GM19099 (cell line): Measurements from ENCODE around the gene CDH12.

ENCODE experiments used
- POLR2A ChIP-seq: IDR thresholded peaks from 3 replicates; pipeline ENCODE4 v1.6.1; 2011; ENCODE audit warnings: low read depth; ENCODE audit not compliant: insufficient read length; ENCODE audit errors: extremely low read depth

Gene CDH12

GRCh38 chr5:22699319-22699718 is 153.8 kb downstream of the CDH12 start:
- no peak for TF ChIP-seq POLR2A

DNA sequence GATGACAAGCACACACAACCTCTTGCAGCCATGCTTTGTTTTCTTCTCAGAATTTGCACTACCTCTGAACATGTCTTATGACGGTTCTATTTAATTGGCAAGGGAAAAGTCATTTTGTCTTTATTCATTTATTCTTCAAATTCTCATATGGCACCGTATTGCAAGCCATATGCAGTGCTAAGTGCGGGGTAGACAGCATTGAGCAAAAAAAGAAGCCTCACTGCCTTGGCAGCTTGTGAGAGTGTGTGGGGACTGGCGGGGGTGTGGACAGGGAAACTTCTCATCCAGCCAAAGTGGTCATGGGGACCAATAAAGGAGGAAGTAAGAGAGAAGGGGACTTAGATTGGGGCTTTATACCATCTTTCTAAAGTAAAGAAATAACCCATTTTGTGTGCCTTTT is 160.0 kb downstream of the CDH12 start:
- TF ChIP-seq POLR2A = no peak

- TF ChIP-seq POLR2A = no peak
Measured at GRCh38 chr5:22683050-22683449, 170.1 kb downstream of the CDH12 start.

DNA sequence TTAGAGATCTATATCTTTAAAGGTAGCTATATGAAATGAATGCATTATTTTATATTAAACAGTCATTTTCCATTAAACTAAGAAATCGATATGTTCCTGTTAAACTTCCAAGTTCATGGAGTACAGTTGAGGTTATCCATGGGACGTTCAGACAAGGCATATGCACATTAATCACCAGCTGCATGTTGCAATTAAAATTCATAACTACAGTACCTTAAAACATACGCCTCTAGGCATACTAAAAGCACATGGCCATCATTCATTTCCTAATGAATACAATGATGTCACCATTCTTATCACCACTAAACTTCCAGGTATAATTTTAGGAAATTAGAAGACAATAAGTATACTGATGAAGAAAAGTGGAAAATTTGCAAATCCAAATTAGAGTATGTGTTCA is 174.3 kb downstream of the CDH12 start:
- TF ChIP-seq POLR2A = no peak

DNA sequence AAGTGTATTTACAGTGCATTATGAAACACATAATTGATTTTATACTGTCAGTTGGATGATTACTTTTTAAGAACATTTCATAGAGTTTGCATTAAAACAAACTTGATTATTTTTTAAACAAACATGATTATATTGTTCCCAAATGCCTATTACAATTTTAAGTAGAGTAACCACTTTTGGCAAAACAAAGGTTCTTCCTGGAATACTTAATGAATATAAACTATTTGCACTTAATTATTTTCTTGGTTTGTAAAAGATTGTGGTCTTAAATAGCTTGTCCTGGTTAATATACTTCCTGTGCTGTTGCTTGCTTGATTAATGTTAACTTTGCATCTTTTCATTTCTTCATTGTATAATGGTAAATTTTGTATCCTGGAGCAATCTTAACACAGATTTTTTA is 180.0 kb downstream of the CDH12 start:
- no peak for TF ChIP-seq POLR2A

DNA sequence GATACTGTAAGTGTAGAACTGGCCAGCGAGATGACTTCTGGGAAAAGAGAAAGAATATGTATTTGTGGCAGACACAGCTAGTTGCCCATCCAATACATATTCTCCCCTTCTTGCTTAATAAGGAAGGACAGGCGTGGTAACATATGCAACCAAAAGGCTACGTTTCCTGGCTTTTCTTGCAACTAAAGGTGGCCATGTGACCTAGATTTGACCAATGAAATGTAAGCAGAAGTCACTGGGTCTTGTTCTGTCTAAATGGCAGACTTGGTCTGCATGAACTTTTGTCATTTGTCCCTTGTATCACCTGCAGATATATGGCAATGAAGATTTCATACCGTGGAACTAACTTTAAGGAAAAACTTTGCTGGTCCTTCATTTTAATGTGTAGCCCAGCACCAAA is 183.8 kb downstream of the CDH12 start:
- no peak for TF ChIP-seq POLR2A

DNA sequence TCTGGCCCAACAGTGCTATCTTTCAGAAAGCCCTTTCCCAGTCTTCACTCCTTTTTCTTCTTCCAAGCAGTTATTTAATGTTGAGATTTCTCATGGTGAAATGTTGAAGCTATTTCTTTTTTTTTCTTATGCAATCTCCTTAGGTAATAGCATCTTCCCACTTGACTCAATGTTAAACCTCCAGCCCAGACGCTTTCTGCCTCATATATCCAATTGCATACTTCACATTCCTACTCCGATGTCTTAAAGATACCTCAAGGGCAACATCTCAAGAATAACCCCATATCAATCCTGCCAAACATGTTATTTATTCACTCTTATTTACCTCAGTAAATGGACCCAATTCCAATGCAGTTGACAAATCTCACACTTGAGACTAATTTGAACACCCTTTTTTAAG is 187.3 kb downstream of the CDH12 start:
- TF ChIP-seq POLR2A = no peak

DNA sequence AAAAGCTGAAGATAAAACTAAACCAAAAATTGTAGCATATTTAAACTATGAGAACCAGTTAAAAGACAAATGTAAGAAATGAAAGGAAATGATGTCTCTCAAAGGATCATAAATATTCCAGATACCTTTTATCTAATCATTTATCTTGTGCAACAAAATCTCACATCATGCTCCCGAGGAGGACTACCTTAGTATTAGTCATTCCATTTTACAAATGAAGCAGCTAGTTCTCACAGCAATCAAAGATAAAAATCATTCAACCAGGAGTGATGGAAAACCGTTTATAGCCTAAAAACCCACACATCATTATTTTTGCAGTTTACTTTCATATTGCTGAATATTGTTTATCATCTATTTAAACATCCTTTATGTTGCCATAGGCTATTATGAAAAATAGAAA is 190.0 kb downstream of the CDH12 start:
- no peak for TF ChIP-seq POLR2A

- TF ChIP-seq POLR2A = no peak
Measured at GRCh38 chr5:22662391-22662790, 190.8 kb downstream of the CDH12 start.

GRCh38 chr5:22651355-22651754 is 201.8 kb downstream of the CDH12 start:
- no peak for TF ChIP-seq POLR2A

- TF ChIP-seq POLR2A = no peak
Measured at GRCh38 chr5:22650511-22650910, 202.6 kb downstream of the CDH12 start.

DNA sequence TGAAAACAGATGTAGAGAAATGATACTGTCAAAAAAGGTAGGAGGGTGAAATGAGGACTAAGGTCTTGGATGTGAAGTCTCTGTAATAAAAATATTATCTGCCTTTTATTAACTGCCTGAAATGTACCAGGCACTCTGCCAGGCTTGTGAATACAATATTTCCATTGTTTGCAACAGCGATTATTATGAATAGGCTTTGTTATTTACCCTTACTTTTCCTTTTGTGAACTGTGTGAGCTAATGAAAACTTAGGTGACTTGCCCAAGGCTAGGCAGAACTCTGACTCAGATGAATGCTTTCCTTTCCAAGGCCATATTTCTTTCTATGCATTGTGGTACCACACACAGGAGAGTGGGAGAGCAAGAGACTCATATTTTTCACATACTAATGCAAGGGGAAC is 204.1 kb downstream of the CDH12 start:
- no peak for TF ChIP-seq POLR2A

DNA sequence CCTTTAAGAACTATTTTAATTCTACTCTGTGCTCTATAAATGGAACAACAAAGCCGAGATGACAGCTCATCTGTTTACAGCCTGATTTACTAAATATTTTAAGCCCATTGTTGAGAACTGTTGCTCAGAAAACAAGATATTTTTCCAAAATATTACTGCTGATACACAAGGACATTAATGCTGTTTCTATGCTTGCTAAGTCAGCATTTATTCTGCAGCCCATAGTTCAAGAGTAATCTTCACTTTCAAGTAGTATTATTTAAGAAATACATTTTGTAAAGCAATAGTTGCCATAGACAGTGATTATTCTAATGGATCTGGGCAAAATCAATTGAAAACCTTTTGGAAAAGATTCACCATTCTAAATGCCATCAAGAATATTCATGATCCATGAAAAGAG is 208.3 kb downstream of the CDH12 start:
- TF ChIP-seq POLR2A = no peak

DNA sequence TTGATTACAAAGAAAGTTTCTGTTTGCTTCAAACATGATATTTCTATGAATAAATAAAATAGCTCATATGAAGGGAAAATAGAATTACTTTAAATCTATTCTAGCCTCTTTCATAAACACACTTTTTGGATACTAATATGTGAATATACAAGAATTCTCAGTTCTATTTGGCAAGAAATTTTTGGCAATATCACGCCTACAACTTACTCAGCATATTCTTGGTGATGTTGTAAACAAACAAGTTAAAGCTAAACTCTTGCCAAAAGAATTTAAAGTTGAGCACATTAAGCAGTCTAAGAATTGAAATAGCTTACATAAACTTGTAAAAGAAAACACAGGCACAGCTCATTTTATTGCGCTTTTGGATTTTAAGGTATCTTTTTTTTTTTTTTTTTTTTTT is 209.8 kb downstream of the CDH12 start:
- TF ChIP-seq POLR2A = no peak

- TF ChIP-seq POLR2A = no peak
Measured at GRCh38 chr5:22631683-22632082, 221.5 kb downstream of the CDH12 start.

DNA sequence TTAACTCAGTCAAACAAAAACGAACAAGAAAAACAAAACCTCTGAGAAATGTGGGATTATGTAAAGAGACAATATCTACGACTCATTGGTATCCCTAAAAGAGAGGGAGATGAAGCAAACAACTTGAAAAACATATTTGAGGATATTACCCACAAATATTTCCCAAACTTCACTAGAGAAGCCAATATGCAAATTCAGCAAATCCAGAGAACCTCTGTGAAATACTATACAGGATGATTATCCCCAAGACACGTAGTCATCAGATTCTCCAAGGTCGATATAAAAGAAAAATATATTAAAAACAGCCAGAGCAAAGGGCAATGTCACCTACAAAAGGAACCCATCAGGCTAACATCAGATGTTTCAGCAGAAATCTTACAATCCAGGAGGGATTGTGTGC is 226.1 kb downstream of the CDH12 start:
- TF ChIP-seq POLR2A = no peak

DNA sequence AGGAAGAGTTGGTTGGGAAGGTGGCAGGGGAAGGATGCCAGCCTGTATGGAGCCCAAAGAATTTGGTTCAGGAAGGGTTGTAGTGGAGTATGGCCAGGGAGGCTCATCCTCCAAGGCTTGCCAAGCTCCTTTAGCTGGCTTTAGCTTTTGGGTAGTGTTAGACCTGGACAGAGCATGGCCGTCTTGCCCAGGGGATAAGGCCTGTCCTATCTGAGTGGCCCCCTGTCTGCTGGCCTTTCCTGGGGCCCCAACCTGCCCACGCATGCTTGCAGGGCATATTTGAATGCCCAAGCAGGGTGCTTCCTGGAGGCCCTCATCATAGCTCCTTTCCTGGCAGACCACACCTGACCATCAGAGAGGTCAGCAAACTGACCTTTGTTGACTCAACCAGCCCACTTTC is 227.7 kb downstream of the CDH12 start:
- TF ChIP-seq POLR2A = no peak

DNA sequence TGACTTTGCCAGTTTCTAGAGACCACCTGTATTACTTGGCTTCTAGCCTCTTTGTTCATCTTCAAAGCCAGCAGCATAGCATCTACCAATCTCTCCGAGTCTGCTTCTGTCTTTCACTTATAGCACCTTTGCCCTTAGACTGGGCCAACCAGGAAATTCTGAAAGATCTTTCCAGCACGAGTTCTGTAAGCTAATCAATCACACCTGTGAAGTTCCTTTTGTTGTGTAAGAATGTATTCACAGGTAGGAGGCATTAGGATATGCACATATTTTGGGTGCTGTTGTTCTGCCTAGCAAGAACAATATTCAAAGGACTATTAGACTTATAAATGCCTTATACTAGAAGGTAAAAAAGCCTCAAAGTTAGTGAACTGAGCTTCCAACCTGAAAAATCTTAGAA is 232.1 kb downstream of the CDH12 start:
- TF ChIP-seq POLR2A = no peak
